A549 (cell line): ENCODE results near the gene SLC16A7.

Source experiments
- CBX2 ChIP-seq: fragments of 200-600 bp; sonication (generic); IDR thresholded peaks from 2 replicates; pipeline ENCODE4 v1.6.1; 2016; ENCODE audit warnings: low read depth, mild to moderate bottlenecking, borderline replicate concordance
- CHD2 ChIP-seq: fragments of 150-350 bp; IDR thresholded peaks from 2 replicates; pipeline ENCODE4 v1.6.1; 2014; ENCODE audit warnings: low read length; ENCODE audit not compliant: partially characterized antibody
- E2F6 ChIP-seq: IDR thresholded peaks from 2 replicates; pipeline ENCODE4 v1.6.1; 2012; ENCODE audit warnings: low read depth, borderline replicate concordance
- EHMT2 ChIP-seq: fragments of 200-600 bp; sonication (generic); IDR thresholded peaks from 2 replicates; pipeline ENCODE4 v1.6.1; 2016; ENCODE audit warnings: antibody characterized with exemption, low read depth, mild to moderate bottlenecking, moderate library complexity
- MYC ChIP-seq: IDR thresholded peaks from 2 replicates; pipeline ENCODE4 v1.6.1; 2012; ENCODE audit warnings: mild to moderate bottlenecking, inconsistent platforms, low read length, improper control_type of control experiment, borderline replicate concordance
- PHF8 ChIP-seq: fragments of 200-600 bp; sonication (generic); IDR thresholded peaks from 2 replicates; pipeline ENCODE4 v1.6.1; 2016; ENCODE audit warnings: low read depth, mild to moderate bottlenecking, antibody characterized with exemption, moderate library complexity, borderline replicate concordance
- POLR2A ChIP-seq: IDR thresholded peaks from 2 replicates; pipeline ENCODE4 v1.6.1; 2012; ENCODE audit warnings: mild to moderate bottlenecking, low read length
- RAD21 ChIP-seq, 2 experiments: fragments of >200 bp in 1 of 2; sonication (Bioruptor Twin) in 1 of 2; formaldehyde crosslinking in 1 of 2; IDR thresholded peaks in 1 of 2; conservative IDR thresholded peaks in 1 of 2; 2 replicates in 1 of 2; 3 replicates in 1 of 2; pipeline ENCODE4 v1.6.1; 2012 to 2018; ENCODE audit warnings: inconsistent platforms in 1 of 2
- REST ChIP-seq: fragments of 200-600 bp; sonication (generic); IDR thresholded peaks from 2 replicates; pipeline ENCODE4 v1.6.1; 2016; ENCODE audit warnings: antibody characterized with exemption, mild to moderate bottlenecking, moderate library complexity
- TF ChIP-seq, protein P1 (sequence below): fragments of 250-450 bp; sonication (Bioruptor Pico); IDR thresholded peaks from 2 replicates; pipeline ENCODE4 v1.5.0; 2021; ENCODE audit warnings: mild to moderate bottlenecking, moderate library complexity, borderline replicate concordance
- TF ChIP-seq, protein P2 (sequence below): fragments of >200 bp; sonication (Bioruptor Twin); formaldehyde crosslinking; IDR thresholded peaks from 3 replicates; pipeline ENCODE4 v1.5.1; 2016

DNA sequence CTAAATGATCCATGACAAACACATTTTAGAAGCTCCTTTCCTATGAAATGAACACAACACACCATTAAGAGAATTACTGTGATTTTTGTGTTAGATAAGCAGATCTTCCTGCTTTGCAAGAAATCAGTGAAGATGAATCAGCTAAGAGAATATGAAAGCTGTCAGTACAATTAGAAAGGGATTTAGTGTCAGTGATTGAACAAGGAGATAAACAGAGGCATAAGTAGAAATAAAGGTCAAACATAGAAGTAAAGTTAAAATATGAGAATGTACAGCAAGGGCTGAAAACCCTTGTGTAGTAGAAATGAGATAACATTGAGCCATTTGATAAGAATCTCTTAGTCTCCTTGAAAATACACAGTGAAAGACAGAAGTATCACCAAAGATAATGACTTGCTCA lies 21.4 kb upstream of the SLC16A7 start:
- TF ChIP-seq, protein P1, sequence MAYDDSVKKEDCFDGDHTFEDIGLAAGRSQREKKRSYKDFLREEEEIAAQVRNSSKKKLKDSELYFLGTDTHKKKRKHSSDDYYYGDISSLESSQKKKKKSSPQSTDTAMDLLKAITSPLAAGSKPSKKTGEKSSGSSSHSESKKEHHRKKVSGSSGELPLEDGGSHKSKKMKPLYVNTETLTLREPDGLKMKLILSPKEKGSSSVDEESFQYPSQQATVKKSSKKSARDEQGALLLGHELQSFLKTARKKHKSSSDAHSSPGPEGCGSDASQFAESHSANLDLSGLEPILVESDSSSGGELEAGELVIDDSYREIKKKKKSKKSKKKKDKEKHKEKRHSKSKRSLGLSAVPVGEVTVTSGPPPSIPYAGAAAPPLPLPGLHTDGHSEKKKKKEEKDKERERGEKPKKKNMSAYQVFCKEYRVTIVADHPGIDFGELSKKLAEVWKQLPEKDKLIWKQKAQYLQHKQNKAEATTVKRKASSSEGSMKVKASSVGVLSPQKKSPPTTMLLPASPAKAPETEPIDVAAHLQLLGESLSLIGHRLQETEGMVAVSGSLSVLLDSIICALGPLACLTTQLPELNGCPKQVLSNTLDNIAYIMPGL (CRISPR knock-in tag): no peak
- TF ChIP-seq, protein P2, sequence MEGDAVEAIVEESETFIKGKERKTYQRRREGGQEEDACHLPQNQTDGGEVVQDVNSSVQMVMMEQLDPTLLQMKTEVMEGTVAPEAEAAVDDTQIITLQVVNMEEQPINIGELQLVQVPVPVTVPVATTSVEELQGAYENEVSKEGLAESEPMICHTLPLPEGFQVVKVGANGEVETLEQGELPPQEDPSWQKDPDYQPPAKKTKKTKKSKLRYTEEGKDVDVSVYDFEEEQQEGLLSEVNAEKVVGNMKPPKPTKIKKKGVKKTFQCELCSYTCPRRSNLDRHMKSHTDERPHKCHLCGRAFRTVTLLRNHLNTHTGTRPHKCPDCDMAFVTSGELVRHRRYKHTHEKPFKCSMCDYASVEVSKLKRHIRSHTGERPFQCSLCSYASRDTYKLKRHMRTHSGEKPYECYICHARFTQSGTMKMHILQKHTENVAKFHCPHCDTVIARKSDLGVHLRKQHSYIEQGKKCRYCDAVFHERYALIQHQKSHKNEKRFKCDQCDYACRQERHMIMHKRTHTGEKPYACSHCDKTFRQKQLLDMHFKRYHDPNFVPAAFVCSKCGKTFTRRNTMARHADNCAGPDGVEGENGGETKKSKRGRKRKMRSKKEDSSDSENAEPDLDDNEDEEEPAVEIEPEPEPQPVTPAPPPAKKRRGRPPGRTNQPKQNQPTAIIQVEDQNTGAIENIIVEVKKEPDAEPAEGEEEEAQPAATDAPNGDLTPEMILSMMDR: no peak
- TF ChIP-seq POLR2A: no peak
- TF ChIP-seq REST: no peak
- no peak for TF ChIP-seq CBX2
- TF ChIP-seq CHD2: no peak
- no peak for TF ChIP-seq RAD21 (conservative IDR thresholded peaks at IDR 0.05 in 1 of 2, IDR thresholded peaks at IDR 0.05 in 1 of 2)
- TF ChIP-seq EHMT2: no peak
- TF ChIP-seq PHF8: no peak
- no peak for TF ChIP-seq E2F6
- no peak for TF ChIP-seq MYC
